OCI-LY3 (cell line): ENCODE measurements around the gene TEKT1.

Source experiments
- CTCF ChIP-seq: fragments of 200-600, 300-600 bp; sonication (generic); IDR thresholded peaks from 2 replicates; pipeline ENCODE4 v1.5.1; 2014; ENCODE audit warnings: antibody characterized with exemption, low read length, low read depth
- EZH2phosphoT487 ChIP-seq: fragments of 200-600 bp; shearing (Covaris generic); IDR thresholded peaks from 2 replicates; pipeline ENCODE4 v1.6.1; 2018; ENCODE audit warnings: antibody characterized with exemption, mixed run types, low read depth

GRCh38 chr17:6772016-6772415 lies 59.5 kb downstream of the TEKT1 start:
- TF ChIP-seq CTCF (no peak), EZH2phosphoT487 (no peak)
